Progenitor cell of endocrine pancreas (in vitro differentiated cells): ENCODE data around the gene ANKRD7. TPM values are rescaled to one million over a fixed set of nuclear protein-coding genes. Genes with fewer than 3 reads are reported as not detected.

ENCODE experiments used
- DNase-seq: peaks from one replicate; pipeline ENCODE4 v3.0.0; 2021; ENCODE audit warnings: low spot score; ENCODE audit not compliant: unreplicated experiment
- H3K27ac Mint-ChIP-seq: 2 replicates; pipeline ENCODE4 v1.8.0; 2021; ENCODE audit warnings: mild to moderate bottlenecking, moderate library complexity, mixed read lengths
- H3K27me3 Mint-ChIP-seq: 2 replicates; pipeline ENCODE4 v1.8.0; 2021; ENCODE audit warnings: mixed read lengths
- H3K36me3 Mint-ChIP-seq: 2 replicates; pipeline ENCODE4 v1.8.0; 2022; ENCODE audit warnings: mixed read lengths; ENCODE audit not compliant: insufficient read depth
- H3K4me1 Mint-ChIP-seq: 2 replicates; pipeline ENCODE4 v1.8.0; 2021; ENCODE audit warnings: low read depth, mixed read lengths
- H3K4me3 Mint-ChIP-seq: 2 replicates; pipeline ENCODE4 v1.8.0; 2021; ENCODE audit warnings: low read depth, mild to moderate bottlenecking, moderate library complexity, mixed read lengths
- H3K9me3 Mint-ChIP-seq: 2 replicates; pipeline ENCODE4 v1.8.0; 2021; ENCODE audit warnings: low read depth, mixed read lengths
- CTCF ChIP-seq: fragments of 200-600 bp; sonication (generic); IDR thresholded peaks from one replicate; pipeline ENCODE4 v1.5.0; 2021; ENCODE audit warnings: antibody characterized with exemption, mild to moderate bottlenecking; ENCODE audit not compliant: unreplicated experiment
- total RNA-seq: library from RNA; stranded (reverse); gene quantifications from 2 replicates; pipeline ENCODE4 v1.2.1, GENCODE V29; 2021

ANKRD7 gene
- total RNA-seq, 1 donor from 2014 or later = not detected

- Mint-ChIP-seq H3K36me3 (no peaks in the 10 kb centered on the region), H3K4me1 (peaks cover 5% of the 10 kb centered on the region), H3K9me3 (no peaks in the 10 kb centered on the region), H3K4me3 (no peak overlapping the region), H3K27ac (no peak overlapping the region), H3K27me3 (no peaks in the 10 kb centered on the region)
- no peak for TF ChIP-seq CTCF
- DNase-seq = no peak
Measured at GRCh38 chr7:118218413-118219156, 5.9 kb upstream of the ANKRD7 start.

DNA sequence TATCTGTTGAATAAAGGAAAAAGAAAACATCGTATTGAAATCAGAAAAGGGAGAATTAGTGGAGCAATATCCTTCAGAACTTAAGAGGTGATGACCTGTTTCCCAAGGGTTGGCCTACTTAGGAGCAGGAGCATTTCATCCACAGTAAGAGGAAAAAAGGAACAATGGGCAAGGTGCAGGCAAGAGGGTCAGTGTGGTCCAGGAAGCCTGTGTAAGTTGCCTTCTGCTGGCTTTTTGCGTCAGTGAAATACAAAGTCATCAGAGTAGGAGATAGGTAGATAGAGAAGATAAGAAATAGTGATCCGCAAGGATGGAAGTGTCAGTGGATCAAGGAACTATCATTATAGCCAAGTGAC is 5.4 kb upstream of the ANKRD7 start:
- Mint-ChIP-seq H3K36me3 (no peaks in the 10 kb centered on the region), H3K27me3 (no peaks in the 10 kb centered on the region)
- no peak for TF ChIP-seq CTCF

DNA sequence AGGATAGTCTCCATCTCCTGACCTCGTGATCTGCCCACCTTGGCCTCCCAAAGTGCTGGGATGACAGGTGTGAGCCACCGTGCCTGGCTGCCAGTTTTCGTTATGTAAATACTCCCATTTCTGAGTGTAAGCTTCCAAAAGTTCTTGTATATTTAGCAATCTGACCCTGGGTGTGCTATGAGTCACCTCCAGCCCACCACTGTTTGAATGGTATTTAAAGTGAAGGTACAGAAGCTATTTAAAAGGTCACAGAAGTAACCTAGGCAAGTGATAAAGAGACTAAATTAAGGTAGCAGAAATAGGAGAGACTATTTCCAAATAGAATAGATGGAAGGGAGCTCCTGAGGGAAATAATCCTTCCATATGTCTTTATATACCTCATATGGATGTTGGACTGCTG is 3.9 kb upstream of the ANKRD7 start:
- H3K4me1 Mint-ChIP-seq = peaks cover 5% of the 10 kb centered on the region
- no peaks in the 10 kb centered on the region for H3K36me3 Mint-ChIP-seq
- H3K4me3 Mint-ChIP-seq = no peak overlapping the region
- no peaks in the 10 kb centered on the region for H3K9me3 Mint-ChIP-seq
- no peak overlapping the region for H3K27ac Mint-ChIP-seq
- no peak for DNase-seq
- no peaks in the 10 kb centered on the region for H3K27me3 Mint-ChIP-seq
- no peak for TF ChIP-seq CTCF

More for the DNA sequence above, 5.4 kb upstream of the ANKRD7 start:
- Mint-ChIP-seq H3K4me3 (no peak overlapping the region), H3K27ac (no peak overlapping the region), H3K9me3 (no peaks in the 10 kb centered on the region), H3K4me1 (peaks cover 5% of the 10 kb centered on the region)
- no peak for DNase-seq

DNA sequence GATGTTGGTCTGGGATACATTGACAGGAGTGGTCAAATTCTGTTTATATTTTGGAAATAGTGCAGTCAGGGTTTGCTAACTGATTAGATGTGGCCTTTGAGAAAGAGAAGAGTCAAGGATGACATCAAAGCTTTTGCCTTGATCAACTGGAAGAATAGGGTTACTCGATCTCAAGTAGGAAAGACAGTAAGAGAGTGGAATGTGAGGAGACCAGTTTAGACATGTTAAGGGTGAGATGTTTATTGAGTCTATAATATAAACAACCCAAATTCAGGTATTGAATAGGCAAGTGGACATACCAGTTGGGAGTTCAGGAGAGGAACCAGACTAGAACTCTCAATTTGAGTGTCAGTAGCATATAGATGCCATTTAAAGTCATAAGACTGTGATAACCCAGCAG is 1.9 kb upstream of the ANKRD7 start:
- no peak overlapping the region for H3K27ac Mint-ChIP-seq
- H3K36me3 Mint-ChIP-seq = no peaks in the 10 kb centered on the region
- TF ChIP-seq CTCF = no peak
- no peak overlapping the region for H3K4me3 Mint-ChIP-seq
- DNase-seq = no peak
- H3K9me3 Mint-ChIP-seq = no peaks in the 10 kb centered on the region
- H3K27me3 Mint-ChIP-seq = no peaks in the 10 kb centered on the region
- peaks cover 2% of the 10 kb centered on the region for H3K4me1 Mint-ChIP-seq

- no peak for TF ChIP-seq CTCF
- Mint-ChIP-seq H3K4me3 (no peak overlapping the region), H3K4me1 (peaks cover 11% of the 10 kb centered on the region), H3K27me3 (no peaks in the 10 kb centered on the region), H3K36me3 (no peaks in the 10 kb centered on the region), H3K9me3 (no peaks in the 10 kb centered on the region), H3K27ac (no peak overlapping the region)
- DNase-seq = no peak
Measured at GRCh38 chr7:118232837-118233236, 8.3 kb downstream of the ANKRD7 start.
